ENCODE measurements around the gene CBFA2T3.

Gene CBFA2T3

GRCh38 chr16:88828711-88829110 lies 148.3 kb downstream of the CBFA2T3 start:
- no peak overlapping the region for H3K4me3 ChIP-seq (ENCODE audit: low read length)
- no peak for DNase-seq (ENCODE audit: low read depth)
- no peak for TF ChIP-seq CTCF (conservative IDR thresholded peaks at IDR 0.05; ENCODE audit: low read depth, low read length)

GRCh38 chr16:88827727-88828126 lies 149.3 kb downstream of the CBFA2T3 start:
- no peak for TF ChIP-seq CTCF (conservative IDR thresholded peaks at IDR 0.05; ENCODE audit: low read depth, low read length)
- H3K4me3 ChIP-seq (ENCODE audit: low read length) = no peak overlapping the region
- DNase-seq (ENCODE audit: low read depth) = no peak

GRCh38 chr16:88826070-88826840 lies 150.8 kb downstream of the CBFA2T3 start:
- no peak for TF ChIP-seq CTCF (conservative IDR thresholded peaks at IDR 0.05; ENCODE audit: low read depth, low read length)
- no peak overlapping the region for H3K4me3 ChIP-seq (ENCODE audit: low read length)
- DNase-seq (ENCODE audit: low read depth) = no peak

- TF ChIP-seq CTCF (conservative IDR thresholded peaks at IDR 0.05; ENCODE audit: low read depth, low read length) = no peak
- DNase-seq (ENCODE audit: low read depth) = no peak
These were observed 151.9 kb downstream of the CBFA2T3 start for GRCh38 chr16:88825146-88825545.

More at GRCh38 chr16:88825146-88825545, 151.9 kb downstream of the CBFA2T3 start:
- H3K4me3 ChIP-seq (ENCODE audit: low read length) = no peak overlapping the region

Data from retinal pigment epithelial cell (primary cell).